Uterus (tissue), 4 donors: ENCODE measurements around the gene EPS8L3. TPM values are rescaled to one million over a fixed set of nuclear protein-coding genes. Genes with fewer than 3 reads are reported as not detected.

Experiments
- DNase-seq, 2 donors: peaks; one replicate each; pipeline ENCODE4 v3.0.0-alpha.2; 2019 to 2020
- H3K27ac ChIP-seq, 2 donors: fragments of 200-600 bp; sonication (generic); 1 replicate in 1 of 2; 2 replicates in 1 of 2; pipeline ENCODE4 v1.5.1; 2016 to 2018
- H3K27me3 ChIP-seq, 2 donors: fragments of 200-600 bp; sonication (generic); one replicate each; pipeline ENCODE4 v1.5.1; 2018 to 2019; ENCODE audit warnings: control low read depth in 1 of 2
- H3K36me3 ChIP-seq, 2 donors: fragments of 200-600 bp; sonication (generic); one replicate each; pipeline ENCODE4 v1.5.1; 2019; ENCODE audit warnings: control low read depth in 1 of 2
- H3K4me1 ChIP-seq, 2 donors: fragments of 200-600 bp; sonication (generic); one replicate each; pipeline ENCODE4 v1.5.1; 2018 to 2019; ENCODE audit warnings: control low read depth in 1 of 2
- H3K4me3 ChIP-seq, 2 donors: fragments of 200-600 bp; sonication (generic); 1 replicate in 1 of 2; 2 replicates in 1 of 2; pipeline ENCODE4 v1.5.1; 2018 to 2019; ENCODE audit warnings: mild to moderate bottlenecking in 1 of 2
- H3K9me3 ChIP-seq, 2 donors: fragments of 200-600 bp; sonication (generic); one replicate each; pipeline ENCODE4 v1.5.1; 2019; ENCODE audit warnings: control low read depth in 1 of 2
- POLR2A ChIP-seq, 2 donors: fragments of 450-650 bp; IDR thresholded peaks; one replicate each; pipeline ENCODE4 v1.6.1; 2016; ENCODE audit warnings: antibody characterized with exemption in 2 of 2, mild to moderate bottlenecking in 1 of 2, moderate library complexity in 1 of 2
- intact Hi-C: fragments of 100-400 bp; cut with DNase I; formaldehyde crosslinking; loops from one replicate; pipeline ENCODE4 v1.15.1; 2023; ENCODE audit warnings: low total_unique reads
- total RNA-seq, 4 donors: library from RNA; depleted of rRNA in 3 of 4; stranded (reverse); fragments of >200 nt in 3 of 4; gene quantifications; one replicate each; pipeline versions ENCODE4 v1.1.0 to v1.2.4, GENCODE V29; 2014 to 2023
- TF ChIP-seq, protein P1 (sequence below), 4 experiments: fragments of 200-600 bp in 2 of 4; fragments of 450-650 bp in 2 of 4; sonication (generic) in 2 of 4; IDR thresholded peaks; one replicate each; pipeline ENCODE4 v1.5.1; 2016 to 2019; ENCODE audit warnings: antibody characterized with exemption in 4 of 4, mild to moderate bottlenecking in 2 of 4, moderate library complexity in 1 of 4
- donor health status: DM: yes; HTN: yes; CAD: no.

Gene EPS8L3
- total RNA-seq, 4 donors from 2014 or later, result 0.26 to 0.29 TPM; not detected in 2

DNA sequence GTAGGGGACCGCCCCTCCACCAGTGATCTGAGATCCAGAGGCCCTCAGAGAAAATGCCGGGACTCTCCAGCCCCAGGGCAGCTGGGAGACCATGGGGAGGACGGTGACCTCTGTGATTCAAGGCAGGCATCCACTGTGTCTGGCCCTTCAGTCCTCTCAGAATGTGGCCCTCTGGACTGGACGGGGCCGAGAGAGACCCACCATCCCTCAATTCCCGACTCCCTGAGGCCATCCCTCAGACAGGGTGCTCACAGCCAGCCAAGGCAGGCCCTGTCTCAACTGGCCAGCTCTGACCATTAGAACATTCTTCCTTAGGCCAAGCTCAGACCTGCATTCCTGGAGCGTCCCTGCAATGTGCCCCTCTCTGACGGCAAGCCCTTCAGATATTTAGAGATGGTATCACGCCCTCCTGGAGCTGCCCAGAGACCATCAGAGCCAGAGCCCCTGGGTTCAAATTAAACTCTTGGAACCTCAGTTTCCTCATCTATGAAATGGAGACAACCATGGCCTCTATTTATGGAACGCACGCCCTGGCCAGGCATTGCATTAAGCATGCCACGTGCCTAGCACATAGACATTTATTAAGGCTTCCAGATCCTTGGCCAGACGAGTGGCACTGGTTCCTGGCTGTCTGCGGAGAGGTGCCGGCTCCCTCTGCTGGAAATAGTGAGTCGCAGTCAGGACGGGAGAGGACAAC, 9.6 kb upstream of the EPS8L3 start:
- intact Hi-C loops, result loop anchor here (5.0 kb wide), 1 partner anchor 131 kb away; no protein-coding TSS in a partner anchor
- no peaks in the 10 kb centered on the region for H3K27me3 ChIP-seq
- peak; percentile 77 to 86 for DNase-seq
- H3K9me3 ChIP-seq, result no peaks in the 10 kb centered on the region
- TF ChIP-seq POLR2A (IDR thresholded peaks at IDR 0.05), result no peak
- TF ChIP-seq, protein P1, sequence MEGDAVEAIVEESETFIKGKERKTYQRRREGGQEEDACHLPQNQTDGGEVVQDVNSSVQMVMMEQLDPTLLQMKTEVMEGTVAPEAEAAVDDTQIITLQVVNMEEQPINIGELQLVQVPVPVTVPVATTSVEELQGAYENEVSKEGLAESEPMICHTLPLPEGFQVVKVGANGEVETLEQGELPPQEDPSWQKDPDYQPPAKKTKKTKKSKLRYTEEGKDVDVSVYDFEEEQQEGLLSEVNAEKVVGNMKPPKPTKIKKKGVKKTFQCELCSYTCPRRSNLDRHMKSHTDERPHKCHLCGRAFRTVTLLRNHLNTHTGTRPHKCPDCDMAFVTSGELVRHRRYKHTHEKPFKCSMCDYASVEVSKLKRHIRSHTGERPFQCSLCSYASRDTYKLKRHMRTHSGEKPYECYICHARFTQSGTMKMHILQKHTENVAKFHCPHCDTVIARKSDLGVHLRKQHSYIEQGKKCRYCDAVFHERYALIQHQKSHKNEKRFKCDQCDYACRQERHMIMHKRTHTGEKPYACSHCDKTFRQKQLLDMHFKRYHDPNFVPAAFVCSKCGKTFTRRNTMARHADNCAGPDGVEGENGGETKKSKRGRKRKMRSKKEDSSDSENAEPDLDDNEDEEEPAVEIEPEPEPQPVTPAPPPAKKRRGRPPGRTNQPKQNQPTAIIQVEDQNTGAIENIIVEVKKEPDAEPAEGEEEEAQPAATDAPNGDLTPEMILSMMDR (IDR thresholded peaks at IDR 0.05), result peak; percentile 81 to 89 (median 86)
- H3K4me1 ChIP-seq, result no peaks in the 10 kb centered on the region
- no peak overlapping the region for H3K27ac ChIP-seq
- H3K4me3 ChIP-seq, result no peak overlapping the region
- no peaks in the 10 kb centered on the region for H3K36me3 ChIP-seq

DNA sequence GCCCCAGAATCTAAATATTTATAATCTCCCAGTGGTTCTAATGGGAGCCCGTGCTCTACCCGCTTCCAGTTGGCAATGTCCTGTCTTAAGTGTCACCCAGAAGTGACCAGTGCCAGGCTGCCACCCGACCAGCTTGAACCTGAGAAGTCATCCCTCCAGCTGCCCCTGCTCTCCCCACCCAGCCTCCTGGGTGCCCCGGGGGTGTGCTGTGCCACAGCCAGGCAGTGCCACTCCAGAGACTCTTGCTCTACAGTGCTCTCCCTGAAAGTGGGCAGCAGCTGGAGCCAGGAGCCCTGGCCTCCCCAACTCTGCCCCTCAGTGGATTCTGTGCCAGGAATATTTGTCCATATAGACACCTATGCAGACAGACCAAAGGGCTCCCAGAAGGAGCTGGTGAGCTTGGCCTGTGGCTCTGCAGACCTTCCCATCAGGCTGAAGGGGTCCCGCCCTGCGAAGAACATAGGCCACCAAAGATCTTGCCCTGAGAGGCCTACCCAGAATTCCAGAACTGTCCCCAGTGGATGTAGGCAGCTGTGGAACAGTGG, 9.0 kb upstream of the EPS8L3 start:
- Histone ChIP-seq H3K27me3 (no peaks in the 10 kb centered on the region), H3K4me3 (no peak overlapping the region), H3K27ac (no peak overlapping the region), H3K4me1 (no peaks in the 10 kb centered on the region), H3K9me3 (no peaks in the 10 kb centered on the region), H3K36me3 (no peaks in the 10 kb centered on the region)
- TF ChIP-seq, protein P1 (IDR thresholded peaks at IDR 0.05), result no peak
- no peak for TF ChIP-seq POLR2A (IDR thresholded peaks at IDR 0.05)
- intact Hi-C loops, result loop anchor here (5.0 kb wide), 1 partner anchor 130 kb away; no protein-coding TSS in a partner anchor
- peak in 1 of 2 donors; percentile 11 for DNase-seq

DNA sequence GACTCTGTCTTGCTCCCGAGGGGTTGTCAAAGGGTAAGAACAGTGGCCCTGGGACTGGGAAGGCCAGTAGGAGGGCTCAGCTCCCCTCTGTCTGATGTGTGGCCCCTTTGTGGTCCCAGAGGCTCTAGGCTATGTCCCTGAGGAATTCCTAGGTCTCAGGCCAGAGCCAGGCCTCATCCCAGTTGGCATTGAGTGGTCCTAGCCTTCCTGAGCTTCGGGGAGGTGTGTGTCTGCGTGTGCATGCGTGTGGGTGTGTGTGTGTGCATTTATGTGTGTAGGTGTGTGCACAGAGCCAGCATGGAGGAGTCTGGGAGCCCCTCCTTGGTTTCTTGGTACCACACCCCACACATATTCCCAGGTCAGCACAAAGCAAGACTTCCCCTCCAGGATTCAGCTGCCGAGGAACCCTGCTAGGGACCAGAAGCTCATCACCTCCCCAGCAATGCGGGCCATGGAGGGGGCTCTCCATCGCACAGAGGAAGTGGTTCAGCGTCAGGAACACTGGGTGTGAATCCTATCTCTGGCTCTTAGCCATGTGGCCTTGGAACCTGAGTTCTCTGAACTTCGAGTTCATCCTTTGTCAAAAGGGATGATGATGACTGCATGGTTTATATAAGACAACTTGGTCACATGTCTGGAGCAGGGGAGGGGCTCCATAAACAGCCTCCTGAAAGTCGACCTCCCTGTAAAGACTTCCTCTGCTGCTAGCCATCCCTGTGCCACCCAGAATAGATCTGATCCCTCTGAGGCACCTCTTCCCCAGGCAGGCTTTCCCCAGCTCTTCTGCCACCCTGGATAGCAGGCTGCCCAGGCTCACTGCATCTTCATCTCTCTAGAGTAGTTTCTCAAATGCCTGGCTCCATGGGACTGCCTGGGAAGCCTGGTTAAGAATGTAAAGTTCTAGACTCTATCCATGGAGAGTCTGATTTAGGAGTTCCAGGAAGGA, 8.3 kb upstream of the EPS8L3 start:
- Histone ChIP-seq H3K4me1 (no peaks in the 10 kb centered on the region), H3K4me3 (no peak overlapping the region), H3K27ac (no peak overlapping the region), H3K36me3 (no peaks in the 10 kb centered on the region), H3K27me3 (no peaks in the 10 kb centered on the region), H3K9me3 (no peaks in the 10 kb centered on the region)
- intact Hi-C loops, result loop anchor here (5.0 kb wide), 1 partner anchor 130 kb away; no protein-coding TSS in a partner anchor
- TF ChIP-seq, protein P1 (IDR thresholded peaks at IDR 0.05), result no peak
- TF ChIP-seq POLR2A (IDR thresholded peaks at IDR 0.05), result no peak
- DNase-seq, result peak; percentile 8 to 9

DNA sequence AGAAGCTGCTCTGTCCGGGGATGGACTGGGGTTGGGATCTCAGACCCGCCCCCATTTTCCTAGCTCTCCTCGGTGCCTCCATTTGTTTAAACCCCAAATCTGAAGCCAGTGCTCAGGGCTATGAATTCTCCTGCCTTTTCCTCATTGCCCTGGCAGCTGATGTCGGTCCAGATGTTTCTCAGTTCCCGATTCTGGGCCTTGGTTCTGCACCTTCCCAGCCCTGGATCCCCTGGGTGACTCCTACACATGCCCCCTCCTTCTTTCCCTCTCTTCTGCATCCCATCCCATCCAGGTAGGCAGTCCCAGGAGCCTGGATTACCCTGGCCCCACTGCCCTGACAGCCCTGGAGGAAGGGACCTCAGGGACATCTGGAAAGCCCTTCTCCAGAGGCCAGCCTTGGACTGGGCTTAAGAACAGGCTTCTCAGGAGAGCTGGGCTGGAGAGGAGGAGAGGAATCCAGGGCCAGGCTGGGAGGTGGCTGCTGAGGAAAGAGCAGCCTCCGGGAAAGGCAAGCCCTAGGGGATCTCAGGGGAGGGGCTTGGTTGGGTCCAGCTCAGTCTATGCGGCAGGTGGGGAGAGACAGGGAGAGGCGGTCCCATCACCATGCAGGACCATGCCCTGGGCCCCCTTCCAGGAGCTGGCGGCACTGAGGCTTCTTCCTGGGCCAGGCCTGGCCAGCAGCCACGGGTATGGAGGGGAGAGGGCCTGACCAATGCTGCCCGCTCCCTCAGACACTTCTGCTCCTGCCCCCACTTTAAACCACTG, 6.8 kb upstream of the EPS8L3 start:
- H3K4me3 ChIP-seq, result no peak overlapping the region
- H3K4me1 ChIP-seq, result no peaks in the 10 kb centered on the region
- TF ChIP-seq, protein P1 (IDR thresholded peaks at IDR 0.05), result no peak
- no peak for TF ChIP-seq POLR2A (IDR thresholded peaks at IDR 0.05)
- H3K36me3 ChIP-seq, result no peaks in the 10 kb centered on the region
- peak; percentile 16 for DNase-seq
- H3K27ac ChIP-seq, result no peak overlapping the region
- H3K9me3 ChIP-seq, result no peaks in the 10 kb centered on the region
- intact Hi-C loops, result loop anchor here (5.0 kb wide), 1 partner anchor 128 kb away; no protein-coding TSS in a partner anchor
- no peaks in the 10 kb centered on the region for H3K27me3 ChIP-seq
